IMR-90 (cell line): ENCODE data around the gene ITPR3. TPM values are rescaled to one million over a fixed set of nuclear protein-coding genes. Genes with fewer than 3 reads are reported as not detected.

Source experiments
- ATAC-seq: fragments of 200-7000 bp; cut with Tn5 transposase; 2 replicates; pipeline ENCODE4 v1.9.1; 2020; ENCODE audit warnings: low read depth, mild to moderate bottlenecking, moderate library complexity
- BruUV-seq: library from RNA; stranded (reverse); fragments of 400-500 nt; replicated peaks from 2 replicates; lab custom pipeline; 2021; lab: Mats Ljungman, UMichigan
- CTCF ChIA-PET: fragments of 300-600 bp; formaldehyde crosslinking; extraction: SDS; loops from one replicate; lab custom pipeline; 2021; ENCODE audit warnings: antibody characterized with exemption; lab: Yijun Ruan, JAX
- POLR2A ChIA-PET: fragments of 300-600 bp; sonication (Branson Sonifier 250); formaldehyde crosslinking; loops from one replicate; lab custom pipeline; 2022; ENCODE audit warnings: antibody characterized with exemption; ENCODE audit not compliant: unreplicated experiment; lab: Charles Lee
- DNase-seq: peaks from one replicate; pipeline ENCODE4 v3.0.0; 2013
- H2AFZ ChIP-seq: replicated peaks from 2 replicates; pipeline ENCODE3; 2013; ENCODE audit warnings: low read length, mild to moderate bottlenecking; ENCODE audit not compliant: poor library complexity
- H2AK5ac ChIP-seq: 2 replicates; pipeline ENCODE4 v1.6.1; 2013; ENCODE audit warnings: low read depth, low read length, inconsistent platforms
- H2AK9ac ChIP-seq: replicated peaks from 2 replicates; pipeline ENCODE3; 2013; ENCODE audit warnings: mild to moderate bottlenecking, low read depth, low read length, moderate library complexity; ENCODE audit not compliant: poor library complexity
- H2BK120ac ChIP-seq: 2 replicates; pipeline ENCODE4 v1.6.1; 2013; ENCODE audit warnings: low read depth, low read length, inconsistent platforms
- H2BK15ac ChIP-seq: 3 replicates; pipeline ENCODE4 v1.6.1; 2013; ENCODE audit warnings: low read depth, low read length, inconsistent platforms
- H2BK20ac ChIP-seq: 2 replicates; pipeline ENCODE4 v1.6.1; 2013; ENCODE audit warnings: low read depth, mild to moderate bottlenecking, inconsistent platforms, low read length, moderate library complexity
- H2BK5ac ChIP-seq: 2 replicates; pipeline ENCODE4 v1.6.1; 2013; ENCODE audit warnings: mild to moderate bottlenecking, low read depth, low read length, inconsistent platforms; ENCODE audit not compliant: poor library complexity, severe bottlenecking
- H3K14ac ChIP-seq: replicated peaks from 2 replicates; pipeline ENCODE4 v1.6.1; 2013; ENCODE audit warnings: low read depth, low read length, inconsistent platforms
- H3K18ac ChIP-seq: 2 replicates; pipeline ENCODE4 v1.6.1; 2013; ENCODE audit warnings: low read depth, low read length, control low read depth
- H3K23ac ChIP-seq: 2 replicates; pipeline ENCODE4 v1.6.1; 2013; ENCODE audit warnings: low read depth, low read length, inconsistent platforms
- H3K27ac ChIP-seq: 2 replicates; pipeline ENCODE4 v1.5.1; 2013; ENCODE audit warnings: mild to moderate bottlenecking, control low read depth, low read length; ENCODE audit not compliant: insufficient read depth
- H3K27me3 ChIP-seq: 2 replicates; pipeline ENCODE4 v1.6.1; 2013; ENCODE audit warnings: low read length; ENCODE audit not compliant: control insufficient read depth, insufficient read depth
- H3K36me3 ChIP-seq: 2 replicates; pipeline ENCODE4 v1.6.1; 2013; ENCODE audit warnings: low read length, mixed read lengths; ENCODE audit not compliant: control insufficient read depth, insufficient read depth
- H3K4ac ChIP-seq: 2 replicates; pipeline ENCODE4 v1.6.1; 2013; ENCODE audit warnings: low read depth, low read length, inconsistent platforms
- H3K4me1 ChIP-seq: 2 replicates; pipeline ENCODE4 v1.6.1; 2013; ENCODE audit warnings: low read length, mixed read lengths; ENCODE audit not compliant: control insufficient read depth, insufficient read depth
- H3K4me2 ChIP-seq: 2 replicates; pipeline ENCODE4 v1.6.1; 2013; ENCODE audit warnings: low read depth, mild to moderate bottlenecking, control low read depth, low read length, moderate library complexity
- H3K4me3 ChIP-seq: 2 replicates; pipeline ENCODE4 v1.5.1; 2013; ENCODE audit warnings: low read depth, mild to moderate bottlenecking, control low read depth, low read length, moderate library complexity; ENCODE audit not compliant: insufficient read depth
- H3K56ac ChIP-seq: 2 replicates; pipeline ENCODE4 v1.6.1; 2013; ENCODE audit warnings: low read length, inconsistent platforms; ENCODE audit not compliant: insufficient read depth; ENCODE audit errors: extremely low read depth
- H3K79me1 ChIP-seq, 2 experiments: 2 replicates each; pipeline ENCODE4 v1.6.1; 2013; ENCODE audit warnings: low read length in 2 of 2, inconsistent platforms in 1 of 2, low read depth in 1 of 2
- H3K9ac ChIP-seq: 2 replicates; pipeline ENCODE4 v1.6.1; 2013; ENCODE audit warnings: low read depth, low read length, control low read depth
- H3K9me1 ChIP-seq: 2 replicates; pipeline ENCODE4 v1.6.1; 2013; ENCODE audit warnings: low read length, inconsistent platforms; ENCODE audit not compliant: insufficient read depth
- H3K9me3 ChIP-seq: 2 replicates; pipeline ENCODE4 v1.6.1; 2013; ENCODE audit warnings: low read length; ENCODE audit not compliant: control insufficient read depth, insufficient read depth
- H4K20me1 ChIP-seq: 2 replicates; pipeline ENCODE4 v1.6.1; 2013; ENCODE audit warnings: low read length, inconsistent platforms; ENCODE audit not compliant: insufficient read depth
- H4K5ac ChIP-seq: 2 replicates; pipeline ENCODE4 v1.6.1; 2013; ENCODE audit warnings: mild to moderate bottlenecking, low read depth, low read length, control low read depth
- H4K8ac ChIP-seq, 2 experiments: 2 replicates each; pipeline ENCODE4 v1.6.1; 2013; ENCODE audit warnings: low read depth in 2 of 2, low read length in 2 of 2, control low read depth in 1 of 2, inconsistent platforms in 1 of 2
- H4K91ac ChIP-seq: 2 replicates; pipeline ENCODE4 v1.6.1; 2013; ENCODE audit warnings: low read depth, low read length, inconsistent platforms; ENCODE audit not compliant: insufficient read depth
- CEBPB ChIP-seq: IDR thresholded peaks from 2 replicates; pipeline ENCODE4 v1.6.1; 2012; ENCODE audit warnings: low read depth, low read length, improper control_type of control experiment
- FOS ChIP-seq: fragments of 150-350 bp; IDR thresholded peaks from 2 replicates; pipeline ENCODE4 v1.6.1; 2016; ENCODE audit warnings: low read depth, low read length
- MAFK ChIP-seq: IDR thresholded peaks from 2 replicates; pipeline ENCODE4 v1.6.1; 2012; ENCODE audit warnings: low read depth, low read length, improper control_type of control experiment
- MXI1 ChIP-seq: IDR thresholded peaks from 2 replicates; pipeline ENCODE4 v1.6.1; 2012; ENCODE audit warnings: low read depth, mild to moderate bottlenecking, low read length, moderate library complexity, borderline replicate concordance
- POLR2A ChIP-seq: IDR thresholded peaks from 2 replicates; pipeline ENCODE4 v1.6.1; 2012; ENCODE audit warnings: mild to moderate bottlenecking, low read depth, low read length
- RAD21 ChIP-seq: IDR thresholded peaks from 2 replicates; pipeline ENCODE4 v1.6.1; 2012; ENCODE audit warnings: low read length, improper control_type of control experiment
- RFX5 ChIP-seq: IDR thresholded peaks from 2 replicates; pipeline ENCODE4 v1.8.0; 2012; ENCODE audit warnings: low read depth, mild to moderate bottlenecking, low read length, moderate library complexity
- WGBS, 2 experiments: methylation state at CpG; one replicate each; pipeline versions ENCODE4 v1.1.5 to v1.1.7; 2013; ENCODE audit warnings: missing lambda C conversion rate in 2 of 2; ENCODE audit not compliant: insufficient read length in 1 of 2; ENCODE audit errors: extremely low coverage in 2 of 2; 5-methylcytosine and 5-hydroxymethylcytosine counted together
- dilution Hi-C: fragments of 300-500 bp; cut with HindIII; formaldehyde crosslinking; loops from one replicate; pipeline ENCODE4 v1.14.3; 2018; ENCODE audit warnings: low sequenced_read_pairs; ENCODE audit not compliant: unreplicated experiment
- in situ Hi-C: fragments of 300-500 bp; cut with MboI; formaldehyde crosslinking; loops from 3 replicates; pipeline ENCODE4 v1.14.3; 2019; ENCODE audit warnings: low sequenced_read_pairs, inconsistent platforms, mixed read lengths
- intact Hi-C: fragments of 100-400 bp; cut with micrococcal nuclease; formaldehyde crosslinking; loops from 2 replicates; pipeline ENCODE4 v1.10.0; 2022
- polyA plus RNA-seq, 3 experiments: library from polyadenylated mRNA; depleted of rRNA; stranded (reverse); fragments of >200 nt; gene quantifications; 2 replicates each; pipeline ENCODE4 v1.2.3, GENCODE V29; 2012; ENCODE audit warnings: low replicate concordance in 1 of 3
- total RNA-seq: library from RNA; depleted of rRNA; stranded (reverse); fragments of >200 nt; gene quantifications from 2 replicates; pipeline ENCODE4 v1.2.3, GENCODE V29; 2012
- TF ChIP-seq, protein P1 (sequence below): fragments of 150-350 bp; IDR thresholded peaks from 2 replicates; pipeline ENCODE4 v1.6.1; 2016; ENCODE audit warnings: low read depth, mild to moderate bottlenecking, low read length, moderate library complexity, borderline replicate concordance
- TF ChIP-seq, protein P2 (sequence below): fragments of 150-350 bp; IDR thresholded peaks from 2 replicates; pipeline ENCODE4 v1.6.1; 2017; ENCODE audit warnings: mild to moderate bottlenecking, antibody characterized with exemption, low read length, low read depth

ITPR3 gene
- total and polyA plus RNA-seq, 2 of the 4 experiments (the other 2 are of a cell fraction): 1.6 to 3.7 TPM

DNA sequence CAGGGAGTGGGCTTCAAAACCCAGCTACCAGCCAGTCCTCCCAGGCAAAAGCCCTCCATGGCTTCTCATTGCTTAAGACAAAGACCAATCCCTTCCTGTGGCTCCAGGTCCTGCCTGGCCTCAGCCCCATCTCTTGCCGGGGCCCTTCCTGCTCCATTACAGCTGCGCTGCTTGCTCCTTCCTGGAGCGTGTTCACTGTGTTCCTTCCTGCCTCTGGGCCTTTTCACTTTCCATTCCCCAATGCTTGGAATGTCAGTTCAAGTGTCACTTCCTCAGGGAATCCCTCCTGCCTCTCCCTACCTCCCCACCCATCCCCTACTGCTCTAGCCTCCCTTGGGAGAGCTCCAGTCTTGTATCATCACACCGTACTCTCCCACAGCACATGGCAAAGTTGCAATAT is 11.1 kb upstream of the ITPR3 start:
- 94% methylated on average over 4 of the region's 4 CpGs; no CpG with 5 or more reads in 1 of the 2 experiments for WGBS, 2 experiments
- Histone ChIP-seq H2BK5ac (no peak overlapping the region), H3K14ac (peak overlapping the region; percentile 2; the same call in 1 of the 2 replicates), H3K56ac (no peak overlapping the region), H3K9ac (no peak overlapping the region), H3K9me3 (no peaks in the 10 kb centered on the region), H3K4ac (peak overlapping the region; percentile 52; the same call in 1 of the 2 replicates), H3K18ac (no peak overlapping the region), H2BK20ac (no peak overlapping the region), H4K8ac (peak overlapping the region in 1 of 2 experiments; percentile 42; a peak in 1 of 4 replicates), H3K4me3 (no peak overlapping the region), H2AK9ac (peak overlapping the region; percentile 56), H2AFZ (peak overlapping the region; percentile 58), H2BK120ac (peak overlapping the region; percentile 7), H3K27me3 (no peaks in the 10 kb centered on the region), H3K4me1 (peaks cover 16% of the 10 kb centered on the region), H2AK5ac (peak overlapping the region; percentile 77), H3K79me1 (no peaks in the 10 kb centered on the region), H2BK15ac (no peak overlapping the region), H3K23ac (0 out of 2 replicates have a peak overlapping the region, but pooled peaks have one; percentile 1), H3K36me3 (no peaks in the 10 kb centered on the region), H3K9me1 (peaks cover 18% of the 10 kb centered on the region; the same call in 1 of the 2 replicates), H4K5ac (no peak overlapping the region), H4K20me1 (no peaks in the 10 kb centered on the region), H3K4me2 (no peak overlapping the region), H3K27ac (no peak overlapping the region), H4K91ac (no peak overlapping the region)
- in situ Hi-C loops (no loop called here), dilution Hi-C loops (no loop called here), intact Hi-C loops (no loop called here)
- ChIA-PET CTCF (no interaction called here), POLR2A (no interaction called here)
- DNase-seq: no peak
- no TSS peak for BruUV-seq
- no peak for ATAC-seq
- TF ChIP-seq FOS: no peak
- TF ChIP-seq RAD21: no peak
- TF ChIP-seq, protein P1, sequence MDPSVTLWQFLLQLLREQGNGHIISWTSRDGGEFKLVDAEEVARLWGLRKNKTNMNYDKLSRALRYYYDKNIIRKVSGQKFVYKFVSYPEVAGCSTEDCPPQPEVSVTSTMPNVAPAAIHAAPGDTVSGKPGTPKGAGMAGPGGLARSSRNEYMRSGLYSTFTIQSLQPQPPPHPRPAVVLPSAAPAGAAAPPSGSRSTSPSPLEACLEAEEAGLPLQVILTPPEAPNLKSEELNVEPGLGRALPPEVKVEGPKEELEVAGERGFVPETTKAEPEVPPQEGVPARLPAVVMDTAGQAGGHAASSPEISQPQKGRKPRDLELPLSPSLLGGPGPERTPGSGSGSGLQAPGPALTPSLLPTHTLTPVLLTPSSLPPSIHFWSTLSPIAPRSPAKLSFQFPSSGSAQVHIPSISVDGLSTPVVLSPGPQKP: no peak
- no peak for TF ChIP-seq MAFK
- no peak for TF ChIP-seq POLR2A
- TF ChIP-seq RFX5: no peak
- TF ChIP-seq MXI1: no peak
- no peak for TF ChIP-seq CEBPB
- TF ChIP-seq, protein P2, sequence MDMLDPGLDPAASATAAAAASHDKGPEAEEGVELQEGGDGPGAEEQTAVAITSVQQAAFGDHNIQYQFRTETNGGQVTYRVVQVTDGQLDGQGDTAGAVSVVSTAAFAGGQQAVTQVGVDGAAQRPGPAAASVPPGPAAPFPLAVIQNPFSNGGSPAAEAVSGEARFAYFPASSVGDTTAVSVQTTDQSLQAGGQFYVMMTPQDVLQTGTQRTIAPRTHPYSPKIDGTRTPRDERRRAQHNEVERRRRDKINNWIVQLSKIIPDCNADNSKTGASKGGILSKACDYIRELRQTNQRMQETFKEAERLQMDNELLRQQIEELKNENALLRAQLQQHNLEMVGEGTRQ: no peak
